Activated CD8-positive, alpha-beta memory T cell treated with anti-CD3 and anti-CD28 coated beads, Interleukin-2, amount 50 U/mL, for 24 hours (primary cell): ENCODE measurements around the gene MYO18B.

ENCODE experiments used
- DNase-seq: peaks from one replicate; pipeline ENCODE4 v3.0.0-alpha.2; 2020; ENCODE audit errors: extremely low read depth

The MYO18B gene

GRCh38 chr22:26045860-26046259 is 303.9 kb downstream of the MYO18B start:
- no peak for DNase-seq

GRCh38 chr22:26047516-26047915 is 305.5 kb downstream of the MYO18B start:
- no peak for DNase-seq

GRCh38 chr22:26047920-26048319 is 305.9 kb downstream of the MYO18B start:
- DNase-seq: no peak

DNA sequence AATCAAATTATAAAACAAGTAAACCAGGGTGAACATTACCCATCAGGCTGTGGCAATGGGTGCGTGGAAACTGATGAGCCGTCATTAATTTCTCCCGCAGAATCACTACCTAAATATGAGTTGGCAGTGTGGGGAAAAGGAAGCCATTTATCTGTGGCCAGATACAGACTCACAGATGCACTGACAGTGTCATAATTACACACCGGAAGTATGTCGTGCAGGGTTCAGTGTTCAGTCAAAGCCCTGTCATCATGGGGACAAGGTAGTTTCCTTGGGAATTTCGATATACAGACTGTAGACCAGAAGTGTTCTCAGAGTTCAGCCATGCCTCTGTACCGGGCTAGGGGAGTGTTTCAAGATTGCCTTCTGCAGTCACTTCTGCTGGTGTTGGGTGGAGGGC is 308.1 kb downstream of the MYO18B start:
- DNase-seq: no peak

DNA sequence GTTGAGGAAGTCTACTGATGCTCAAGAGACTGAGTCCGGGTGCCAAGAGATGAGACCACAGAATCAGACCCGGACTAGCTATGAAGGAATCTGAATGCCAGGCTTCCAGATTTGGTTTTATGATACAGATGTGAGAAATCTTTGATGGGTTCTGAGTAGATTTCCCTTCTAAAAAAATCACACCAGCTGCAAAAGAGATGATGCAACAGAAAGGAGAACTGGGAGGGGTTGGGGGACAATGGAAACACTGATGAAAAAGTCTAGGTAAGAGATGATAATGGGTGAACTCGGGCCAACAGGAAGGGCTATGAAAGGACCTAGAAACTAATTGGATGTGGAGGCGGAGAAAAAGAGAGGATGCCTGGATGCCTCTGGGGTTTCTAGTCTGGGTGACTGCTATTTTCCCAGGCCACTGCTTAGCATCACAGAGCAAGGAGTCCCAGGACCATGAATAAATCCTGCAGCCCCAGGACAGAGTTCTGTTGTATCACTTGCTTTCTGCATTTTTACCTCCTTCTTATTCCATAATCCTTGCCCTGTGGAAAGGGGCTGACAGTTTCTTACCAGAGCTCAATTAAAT is 311.8 kb downstream of the MYO18B start:
- no peak for DNase-seq

DNA sequence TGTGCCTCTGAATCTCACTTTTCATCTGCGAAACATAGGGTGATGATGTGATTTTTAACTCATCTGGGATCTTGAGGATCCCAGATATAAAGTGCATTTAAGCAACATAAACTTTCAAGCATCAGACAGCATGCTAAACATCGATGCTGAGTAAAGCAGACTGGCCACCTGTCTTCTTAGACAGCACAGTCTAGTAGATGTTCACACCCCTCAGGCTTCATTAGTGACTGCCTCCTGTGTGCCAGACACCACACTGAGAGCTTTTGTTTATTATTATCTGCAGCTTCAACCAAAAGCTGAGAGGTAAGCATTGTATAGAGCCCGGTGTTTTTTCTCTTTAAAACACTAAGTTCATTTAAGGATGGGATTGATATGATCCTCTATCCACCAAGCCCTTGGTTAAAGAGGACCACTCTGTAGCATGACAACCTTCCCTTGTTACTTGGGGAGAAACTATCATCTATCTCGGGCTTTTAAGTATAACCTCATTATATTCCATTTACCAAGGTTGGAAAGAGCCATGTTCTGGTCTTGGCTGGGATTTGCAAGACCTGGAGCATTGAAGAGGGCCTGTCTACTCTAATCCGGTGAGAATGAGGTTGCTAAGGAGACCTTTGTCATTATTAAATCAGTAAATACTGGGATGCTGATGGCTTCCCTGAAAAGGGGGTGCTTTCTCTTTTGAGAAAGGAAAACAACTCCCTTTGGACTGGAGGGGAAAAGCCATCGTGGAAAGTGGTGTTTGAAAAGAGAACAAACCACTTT is 313.0 kb downstream of the MYO18B start:
- DNase-seq: no peak

GRCh38 chr22:26055693-26056092 is 313.7 kb downstream of the MYO18B start:
- no peak for DNase-seq

DNA sequence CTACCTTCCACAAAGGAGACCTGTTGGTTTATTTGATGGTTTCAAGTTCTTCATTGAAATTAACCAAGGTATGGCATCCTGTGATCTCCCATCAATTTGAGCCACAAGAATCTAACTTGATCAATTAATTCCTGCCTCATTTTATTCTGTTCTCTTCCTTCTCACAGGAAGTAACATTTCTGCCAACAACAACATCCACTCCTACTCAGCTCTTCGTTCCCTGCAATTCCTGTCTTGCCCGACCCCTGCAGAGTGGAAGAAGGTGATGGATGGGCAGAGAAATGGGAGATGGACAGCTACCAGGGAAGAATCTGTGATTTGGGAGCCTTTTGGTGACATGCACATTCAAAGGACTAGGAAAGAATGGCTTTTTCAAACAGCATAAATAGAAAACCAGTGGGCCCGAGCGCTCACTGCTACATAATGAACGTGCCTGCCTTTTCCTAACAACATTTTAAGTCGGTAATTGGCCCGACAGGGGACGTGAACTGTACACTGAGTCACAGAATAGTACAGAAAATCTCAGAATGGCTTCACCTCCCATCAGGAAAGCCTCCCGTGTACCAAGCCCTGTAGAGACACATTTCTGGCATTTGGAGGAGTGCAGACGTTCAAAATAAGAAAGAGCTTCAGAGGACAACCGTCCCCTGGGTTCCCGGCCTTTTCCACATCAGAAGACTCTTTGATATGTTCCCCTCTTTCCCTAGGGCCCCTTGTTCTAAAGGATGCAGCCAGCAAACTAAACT is 314.6 kb downstream of the MYO18B start:
- DNase-seq: no peak

- no peak for DNase-seq
Measured at GRCh38 chr22:26057731-26058130, 315.7 kb downstream of the MYO18B start.

GRCh38 chr22:26064048-26064447 is 322.1 kb downstream of the MYO18B start:
- no peak for DNase-seq

- DNase-seq: no peak
Measured at GRCh38 chr22:26065847-26066246, 323.9 kb downstream of the MYO18B start.

DNA sequence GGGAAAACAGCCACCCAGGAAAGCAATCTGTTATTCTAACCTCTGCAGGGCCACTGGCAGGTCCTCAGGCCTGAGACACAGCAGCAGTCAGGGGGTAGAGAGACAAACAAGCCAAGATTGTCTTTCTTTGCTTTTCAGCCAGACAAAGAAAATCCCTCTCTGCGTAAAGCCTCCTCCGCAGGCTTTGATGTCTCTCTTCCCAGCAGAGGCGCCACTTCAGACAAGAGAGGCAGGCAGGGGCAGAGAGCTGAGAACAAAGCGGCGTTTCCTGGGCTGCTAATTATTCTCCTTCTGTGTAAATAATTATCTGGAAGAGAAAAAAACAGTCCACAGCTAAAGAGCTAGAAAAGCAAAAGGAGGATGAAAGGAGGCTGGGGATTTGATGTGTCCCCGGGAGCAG is 324.5 kb downstream of the MYO18B start:
- DNase-seq: no peak

- no peak for DNase-seq
Measured at GRCh38 chr22:26068571-26068970, 326.6 kb downstream of the MYO18B start.

DNA sequence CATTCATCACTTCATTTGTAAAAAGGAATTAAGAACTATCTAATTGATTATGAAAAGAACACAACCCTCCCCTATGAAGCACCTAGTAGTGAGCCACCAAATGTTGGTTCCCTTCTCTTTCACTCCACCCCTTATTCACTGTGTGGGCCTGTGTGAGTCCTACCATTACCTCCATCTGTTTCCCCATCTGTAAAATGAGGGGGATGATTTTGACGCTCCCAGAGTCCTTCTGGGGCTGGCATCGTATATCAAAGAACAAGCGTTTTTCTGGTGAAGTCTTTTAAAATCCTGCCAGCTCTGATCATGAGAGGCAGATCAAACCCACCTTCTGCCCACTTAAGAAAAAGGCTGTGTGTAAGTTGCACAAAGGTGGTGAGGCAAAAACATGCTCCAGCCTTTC is 330.6 kb downstream of the MYO18B start:
- no peak for DNase-seq

GRCh38 chr22:26075251-26075650 is 333.3 kb downstream of the MYO18B start:
- DNase-seq: no peak

DNA sequence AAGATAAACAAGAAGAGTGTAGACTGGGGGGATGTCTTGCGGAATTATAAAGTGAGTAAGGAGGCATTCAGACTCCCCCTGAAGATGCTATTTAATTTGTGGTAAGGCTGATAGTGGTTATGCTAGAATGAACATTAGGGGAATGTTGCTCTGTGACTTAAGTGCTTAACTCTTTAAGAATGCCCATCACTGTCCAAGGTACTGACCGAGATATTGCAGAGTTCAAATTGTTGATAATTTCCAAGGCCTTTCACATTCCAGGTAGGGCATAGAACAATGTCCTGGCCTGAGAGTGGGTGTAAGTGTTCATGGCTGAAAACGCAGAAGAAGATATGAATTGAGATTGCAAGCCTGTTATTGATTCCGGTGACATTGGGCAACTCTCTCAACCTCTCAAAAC is 337.0 kb downstream of the MYO18B start:
- DNase-seq: no peak
